B cell (primary cell): ENCODE data around the gene CRCP. TPM values are rescaled to one million over a fixed set of nuclear protein-coding genes. Genes with fewer than 3 reads are reported as not detected.

Experiments
- ATAC-seq: fragments of 200-7000 bp; cut with Tn5 transposase; one replicate; pipeline ENCODE4 v1.10.0; 2021; ENCODE audit warnings: low read depth, mild to moderate bottlenecking, moderate number of reproducible peaks, moderate library complexity
- CTCF ChIA-PET: fragments of 350-600 bp; sonication (Branson Sonifier 250); formaldehyde crosslinking; loops from one replicate; lab custom pipeline; 2021; ENCODE audit warnings: antibody characterized with exemption, inconsistent platforms; lab: Charles Lee
- POLR2A ChIA-PET: fragments of 350-600 bp; sonication (Branson Sonifier 250); formaldehyde crosslinking; loops from one replicate; lab custom pipeline; 2021; ENCODE audit warnings: antibody characterized with exemption; lab: Charles Lee
- DNase-seq: peaks from one replicate; pipeline ENCODE4 v3.0.0; 2013
- H2AFZ ChIP-seq: 2 replicates; pipeline ENCODE4 v1.6.1; 2012; ENCODE audit warnings: mild to moderate bottlenecking, low read depth, low read length; ENCODE audit not compliant: insufficient read depth, poor library complexity, severe bottlenecking
- H3K27ac ChIP-seq, 2 donors: 1 replicate in 1 of 2; 2 replicates in 1 of 2; pipeline ENCODE4 v1.5.1; 2012 to 2013; ENCODE audit warnings: low read length in 2 of 2, mild to moderate bottlenecking in 2 of 2, moderate library complexity in 1 of 2
- H3K27me3 ChIP-seq, 4 experiments: fragments of 200-600 bp in 1 of 4; sonication (generic) in 1 of 4; replicated peaks in 1 of 4; 1 replicate in 2 of 4; 2 replicates in 2 of 4; pipeline versions ENCODE4 v1.6.1 to v1.7.0; 2013 to 2016; ENCODE audit warnings: low read length in 3 of 4, mild to moderate bottlenecking in 2 of 4, mixed read lengths in 1 of 4, moderate library complexity in 1 of 4; ENCODE audit not compliant: insufficient read depth in 4 of 4, control insufficient read depth in 3 of 4; ENCODE audit errors: control extremely low read depth in 1 of 4
- H3K36me3 ChIP-seq, 2 experiments: replicated peaks in 1 of 2; 1 replicate in 1 of 2; 2 replicates in 1 of 2; pipeline versions ENCODE4 v1.6.1 to v1.7.1; 2013; ENCODE audit warnings: low read length in 1 of 2; ENCODE audit not compliant: insufficient read depth in 2 of 2, control insufficient read depth in 1 of 2; ENCODE audit errors: control extremely low read depth in 1 of 2, extremely low read depth in 1 of 2
- H3K4me1 ChIP-seq, 2 donors: fragments of 200-600 bp in 1 of 2; sonication (generic) in 1 of 2; 1 replicate in 1 of 2; 2 replicates in 1 of 2; pipeline versions ENCODE4 v1.5.1 to v1.6.1; 2013 to 2017; ENCODE audit warnings: low read length in 2 of 2; ENCODE audit not compliant: control insufficient read depth in 2 of 2, insufficient read depth in 2 of 2
- H3K4me2 ChIP-seq: replicated peaks from 2 replicates; pipeline ENCODE3; 2012; ENCODE audit warnings: mild to moderate bottlenecking, low read depth, low read length; ENCODE audit not compliant: poor library complexity, severe bottlenecking
- H3K4me3 ChIP-seq, 5 experiments: fragments of 200-600 bp in 1 of 5; sonication (generic) in 1 of 5; 1 replicate in 3 of 5; 2 replicates in 2 of 5; pipeline versions ENCODE4 v1.5.1 to v1.7.0; 2011 to 2016; ENCODE audit warnings: low read length in 4 of 5, mild to moderate bottlenecking in 4 of 5, low read depth in 2 of 5, control low read depth in 1 of 5, moderate library complexity in 1 of 5; ENCODE audit not compliant: insufficient read depth in 1 of 5; ENCODE audit errors: control extremely low read depth in 1 of 5, extremely low read depth in 1 of 5
- H3K79me2 ChIP-seq: fragments of 200-600 bp; sonication (generic); one replicate; pipeline ENCODE4 v1.6.0; 2016; ENCODE audit warnings: low read length; ENCODE audit not compliant: control insufficient read depth, insufficient read depth
- H3K9ac ChIP-seq: fragments of 200-600 bp; sonication (generic); 2 replicates; pipeline ENCODE4 v1.6.1; 2017; ENCODE audit warnings: mild to moderate bottlenecking, low read length, moderate library complexity
- H3K9me3 ChIP-seq, 3 donors: one replicate each; pipeline versions ENCODE4 v1.6.1 to v1.7.1; 2013; ENCODE audit warnings: low read length in 2 of 3; ENCODE audit not compliant: control insufficient read depth in 2 of 3, insufficient read depth in 1 of 3; ENCODE audit errors: control extremely low read depth in 1 of 3
- H4K20me1 ChIP-seq: 2 replicates; pipeline ENCODE4 v1.6.0; 2012; ENCODE audit warnings: mild to moderate bottlenecking, low read length; ENCODE audit not compliant: insufficient read depth, control insufficient read depth, poor library complexity, severe bottlenecking
- H3K27ac Mint-ChIP-seq: one replicate; pipeline ENCODE4 v1.8.0; 2021; ENCODE audit warnings: mixed read lengths
- H3K27me3 Mint-ChIP-seq: one replicate; pipeline ENCODE4 v1.8.0; 2021; ENCODE audit warnings: mixed read lengths
- H3K4me1 Mint-ChIP-seq: one replicate; pipeline ENCODE4 v1.8.0; 2021; ENCODE audit warnings: mixed read lengths
- H3K4me3 Mint-ChIP-seq: one replicate; pipeline ENCODE4 v1.8.0; 2021; ENCODE audit warnings: mixed read lengths
- H3K9me3 Mint-ChIP-seq: one replicate; pipeline ENCODE4 v1.8.0; 2022; ENCODE audit warnings: mixed read lengths; ENCODE audit not compliant: insufficient read depth
- CTCF ChIP-seq: fragments of 200-600 bp; IDR thresholded peaks from one replicate; pipeline ENCODE4 v1.8.0; 2022; ENCODE audit warnings: antibody characterized with exemption, mild to moderate bottlenecking
- EZH2 ChIP-seq: IDR thresholded peaks from 2 replicates; pipeline ENCODE4 v1.6.1; 2012; ENCODE audit warnings: borderline replicate concordance, low read depth, mild to moderate bottlenecking, moderate library complexity, low read length; ENCODE audit not compliant: insufficient read depth, poor library complexity, severe bottlenecking
- WGBS: methylation state at CpG from one replicate; pipeline ENCODE4 v1.1.5; 2013; ENCODE audit warnings: missing lambda C conversion rate; ENCODE audit not compliant: insufficient coverage; 5-methylcytosine and 5-hydroxymethylcytosine counted together
- intact Hi-C: fragments of 100-400 bp; cut with micrococcal nuclease; formaldehyde crosslinking; loops from one replicate; pipeline ENCODE4 v1.10.0; 2022
- polyA plus RNA-seq: library from polyadenylated mRNA; depleted of rRNA; stranded (reverse); fragments of >200 nt; gene quantifications from 2 replicates; pipeline ENCODE4 v1.2.3, GENCODE V29; 2012
- total RNA-seq, 2 donors: library from RNA; stranded (reverse); fragments of 120-200 nt in 1 of 2; gene quantifications; 1 replicate in 1 of 2; 2 replicates in 1 of 2; pipeline versions ENCODE4 v1.2.3 to v1.2.4, GENCODE V29; 2013 to 2022

Gene CRCP
- total and polyA plus RNA-seq, 2 donors (not counting 1 experiment from before 2014, with no cell fraction given), result 20.8 to 39.6 TPM

DNA sequence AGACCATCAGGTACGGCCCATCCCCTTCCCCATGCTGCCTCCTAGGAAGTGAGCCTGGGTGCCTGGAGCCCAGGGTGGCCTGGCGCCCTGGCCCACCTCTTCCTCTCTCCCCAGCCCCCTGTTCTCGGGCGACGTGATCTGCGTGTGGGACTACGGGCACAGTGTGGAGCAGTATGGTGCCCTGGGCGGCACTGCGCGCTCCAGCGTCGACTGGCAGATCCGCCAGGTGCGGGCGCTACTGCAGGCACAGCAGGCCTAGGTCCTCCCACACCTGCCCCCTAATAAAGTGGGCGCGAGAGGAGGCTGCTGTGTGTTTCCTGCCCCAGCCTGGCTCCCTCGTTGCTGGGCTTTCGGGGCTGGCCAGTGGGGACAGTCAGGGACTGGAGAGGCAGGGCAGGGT, 22.0 kb upstream of the CRCP start:
- no peak overlapping the region for H3K27ac Mint-ChIP-seq
- POLR2A ChIA-PET, result no interaction called here

DNA sequence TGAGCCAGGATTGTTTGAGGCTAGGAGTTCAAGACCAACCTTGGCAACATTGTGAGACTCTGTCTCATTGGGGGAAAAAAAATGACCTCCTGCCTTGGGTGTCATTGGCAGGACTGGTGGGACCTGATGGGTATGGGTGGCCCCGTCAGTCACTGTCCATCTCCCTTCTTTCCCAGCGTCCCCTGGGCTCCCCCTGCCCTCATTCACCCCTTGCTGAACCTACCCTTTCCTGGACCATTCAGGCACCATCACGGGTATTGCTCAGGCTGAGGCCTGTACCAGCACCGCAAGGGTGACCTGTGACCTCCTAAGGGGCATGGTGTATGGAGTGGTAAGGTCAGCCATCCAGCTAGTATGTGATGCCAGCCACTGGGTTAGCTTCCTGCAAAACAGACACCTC, 19.6 kb upstream of the CRCP start:
- intact Hi-C loops, result no loop called here
- Histone ChIP-seq H3K27ac (no peak overlapping the region), H4K20me1 (no peaks in the 10 kb centered on the region), H3K36me3 (no peaks in the 10 kb centered on the region), H3K79me2 (no peaks in the 10 kb centered on the region), H2AFZ (no peak overlapping the region), H3K9me3 (no peaks in the 10 kb centered on the region), H3K9ac (no peak overlapping the region), H3K4me1 (peaks cover 6 to 7% of the 10 kb centered on the region in 2 donors), H3K4me3 (no peak overlapping the region), H3K27me3 (no peaks in the 10 kb centered on the region), H3K4me2 (no peak overlapping the region)
- Mint-ChIP-seq H3K27ac (no peak overlapping the region), H3K9me3 (no peaks in the 10 kb centered on the region), H3K4me1 (peaks cover 6% of the 10 kb centered on the region), H3K4me3 (no peak overlapping the region), H3K27me3 (no peaks in the 10 kb centered on the region)
- POLR2A ChIA-PET, result interaction anchor here (0.7 to 1.1 kb wide), 2 partner anchors 13 to 20 kb away, joined by 3 to 5 read pairs; partner anchors contain the start of gene ASL
- CTCF ChIA-PET, result no interaction called here
- 100% methylated on average over 1 of the region's 4 CpGs for WGBS
- ATAC-seq, result no peak
- DNase-seq, result no peak
- TF ChIP-seq EZH2 (no peak), CTCF (no peak)

More for the DNA sequence above, 22.0 kb upstream of the CRCP start:
- no peak overlapping the region for H3K4me3 ChIP-seq
- ATAC-seq, result no peak
- H3K27me3 ChIP-seq, result no peaks in the 10 kb centered on the region
- Mint-ChIP-seq H3K4me1 (no peaks in the 10 kb centered on the region), H3K4me3 (no peak overlapping the region), H3K27me3 (no peaks in the 10 kb centered on the region), H3K9me3 (no peaks in the 10 kb centered on the region)
- CTCF ChIA-PET, result no interaction called here
- peaks cover 0 to 1% of the 10 kb centered on the region in 2 experiments for H3K36me3 ChIP-seq
- WGBS, result over 99% methylated on average over 17 of the region's 19 CpGs
- H2AFZ ChIP-seq, result no peak overlapping the region
- no peaks in the 10 kb centered on the region for H3K9me3 ChIP-seq
- no peaks in the 10 kb centered on the region for H4K20me1 ChIP-seq
- H3K27ac ChIP-seq, result no peak overlapping the region
- DNase-seq, result no peak
- no peaks in the 10 kb centered on the region for H3K79me2 ChIP-seq
- no peaks in the 10 kb centered on the region for H3K4me1 ChIP-seq
- intact Hi-C loops, result no loop called here
- TF ChIP-seq CTCF (no peak), EZH2 (no peak)
- H3K4me2 ChIP-seq, result no peak overlapping the region
- no peak overlapping the region for H3K9ac ChIP-seq
